HepG2 (cell line): ENCODE measurements around the gene HADH.

Experiments
- JARID2 ChIP-seq: sonication (generic); formaldehyde crosslinking; IDR thresholded peaks from 2 replicates; pipeline ENCODE4 v1.8.1; 2023; ENCODE audit warnings: missing genetic modification reagents, inconsistent platforms; ENCODE audit not compliant: insufficient replicate concordance
- KAT8 ChIP-seq: IDR thresholded peaks from 2 replicates; pipeline ENCODE4 v1.6.1; 2016; ENCODE audit warnings: missing genetic modification reagents, missing compliant biosample characterization
- PHF21A ChIP-seq: sonication (generic); formaldehyde crosslinking; IDR thresholded peaks from 2 replicates; pipeline ENCODE4 v1.5.0; 2020; ENCODE audit warnings: mild to moderate bottlenecking, missing genetic modification reagents
- SP1 ChIP-seq, 2 experiments: fragments of 450-650 bp in 1 of 2; sonication (generic) in 1 of 2; formaldehyde crosslinking in 1 of 2; IDR thresholded peaks; 2 replicates each; pipeline versions ENCODE4 v1.4.0 to v1.6.1; 2016 to 2020; ENCODE audit warnings: missing genetic modification reagents in 1 of 2
- SRF ChIP-seq: IDR thresholded peaks from 2 replicates; pipeline ENCODE4 v1.6.1; 2011; ENCODE audit warnings: mild to moderate bottlenecking, low read depth, low read length, moderate library complexity
- ZNF766 ChIP-seq: sonication (generic); formaldehyde crosslinking; IDR thresholded peaks from 2 replicates; pipeline ENCODE4 v1.5.0; 2020; ENCODE audit warnings: missing genetic modification reagents, borderline replicate concordance
- ZSCAN30 ChIP-seq: sonication (generic); formaldehyde crosslinking; IDR thresholded peaks from 2 replicates; pipeline ENCODE4 v1.5.0; 2020; ENCODE audit warnings: mild to moderate bottlenecking, missing genetic modification reagents
- TF ChIP-seq, protein P1 (sequence below): sonication (generic); formaldehyde crosslinking; IDR thresholded peaks from 2 replicates; pipeline ENCODE4 v1.5.0; 2020; ENCODE audit warnings: mild to moderate bottlenecking, missing genetic modification reagents, moderate library complexity
- TF ChIP-seq, protein P2 (sequence below): sonication (generic); formaldehyde crosslinking; IDR thresholded peaks from 2 replicates; pipeline ENCODE4 v1.4.0; 2020; ENCODE audit warnings: missing genetic modification reagents
- TF ChIP-seq, protein P3 (sequence below): sonication (generic); formaldehyde crosslinking; IDR thresholded peaks from 2 replicates; pipeline ENCODE4 v1.4.0; 2020; ENCODE audit warnings: missing genetic modification reagents

DNA sequence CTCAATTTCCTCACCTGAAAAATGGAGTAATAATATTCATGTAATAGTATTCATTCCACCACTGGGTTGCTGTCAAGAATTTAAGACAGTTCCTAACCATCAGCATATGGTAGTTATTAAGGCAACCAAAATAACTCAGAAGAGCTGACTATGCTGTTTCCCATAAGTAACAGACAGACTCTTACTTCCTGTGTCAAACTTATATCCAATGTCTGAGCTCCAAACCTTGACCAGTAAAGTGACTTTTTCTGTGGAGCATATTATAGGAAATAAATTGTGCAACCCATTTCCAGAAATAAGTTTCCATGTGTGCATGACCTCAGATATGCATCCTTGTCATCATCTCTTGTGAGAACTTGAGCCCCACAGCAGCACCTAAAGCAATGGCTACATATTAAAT is 78.8 kb downstream of the HADH start:
- TF ChIP-seq KAT8: no peak
- no peak for TF ChIP-seq ZNF766 (CRISPR knock-in tag)
- no peak for TF ChIP-seq SP1 (IDR thresholded peaks at IDR 0.05)
- no peak for TF ChIP-seq SP1 (CRISPR knock-in tag; IDR thresholded peaks at IDR 0.05)
- TF ChIP-seq, protein P1, sequence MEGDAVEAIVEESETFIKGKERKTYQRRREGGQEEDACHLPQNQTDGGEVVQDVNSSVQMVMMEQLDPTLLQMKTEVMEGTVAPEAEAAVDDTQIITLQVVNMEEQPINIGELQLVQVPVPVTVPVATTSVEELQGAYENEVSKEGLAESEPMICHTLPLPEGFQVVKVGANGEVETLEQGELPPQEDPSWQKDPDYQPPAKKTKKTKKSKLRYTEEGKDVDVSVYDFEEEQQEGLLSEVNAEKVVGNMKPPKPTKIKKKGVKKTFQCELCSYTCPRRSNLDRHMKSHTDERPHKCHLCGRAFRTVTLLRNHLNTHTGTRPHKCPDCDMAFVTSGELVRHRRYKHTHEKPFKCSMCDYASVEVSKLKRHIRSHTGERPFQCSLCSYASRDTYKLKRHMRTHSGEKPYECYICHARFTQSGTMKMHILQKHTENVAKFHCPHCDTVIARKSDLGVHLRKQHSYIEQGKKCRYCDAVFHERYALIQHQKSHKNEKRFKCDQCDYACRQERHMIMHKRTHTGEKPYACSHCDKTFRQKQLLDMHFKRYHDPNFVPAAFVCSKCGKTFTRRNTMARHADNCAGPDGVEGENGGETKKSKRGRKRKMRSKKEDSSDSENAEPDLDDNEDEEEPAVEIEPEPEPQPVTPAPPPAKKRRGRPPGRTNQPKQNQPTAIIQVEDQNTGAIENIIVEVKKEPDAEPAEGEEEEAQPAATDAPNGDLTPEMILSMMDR (CRISPR knock-in tag): no peak
- no peak for TF ChIP-seq ZSCAN30 (CRISPR knock-in tag)
- no peak for TF ChIP-seq PHF21A
- TF ChIP-seq, protein P2, sequence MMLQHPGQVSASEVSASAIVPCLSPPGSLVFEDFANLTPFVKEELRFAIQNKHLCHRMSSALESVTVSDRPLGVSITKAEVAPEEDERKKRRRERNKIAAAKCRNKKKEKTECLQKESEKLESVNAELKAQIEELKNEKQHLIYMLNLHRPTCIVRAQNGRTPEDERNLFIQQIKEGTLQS (CRISPR knock-in tag): no peak
- TF ChIP-seq, protein P3, sequence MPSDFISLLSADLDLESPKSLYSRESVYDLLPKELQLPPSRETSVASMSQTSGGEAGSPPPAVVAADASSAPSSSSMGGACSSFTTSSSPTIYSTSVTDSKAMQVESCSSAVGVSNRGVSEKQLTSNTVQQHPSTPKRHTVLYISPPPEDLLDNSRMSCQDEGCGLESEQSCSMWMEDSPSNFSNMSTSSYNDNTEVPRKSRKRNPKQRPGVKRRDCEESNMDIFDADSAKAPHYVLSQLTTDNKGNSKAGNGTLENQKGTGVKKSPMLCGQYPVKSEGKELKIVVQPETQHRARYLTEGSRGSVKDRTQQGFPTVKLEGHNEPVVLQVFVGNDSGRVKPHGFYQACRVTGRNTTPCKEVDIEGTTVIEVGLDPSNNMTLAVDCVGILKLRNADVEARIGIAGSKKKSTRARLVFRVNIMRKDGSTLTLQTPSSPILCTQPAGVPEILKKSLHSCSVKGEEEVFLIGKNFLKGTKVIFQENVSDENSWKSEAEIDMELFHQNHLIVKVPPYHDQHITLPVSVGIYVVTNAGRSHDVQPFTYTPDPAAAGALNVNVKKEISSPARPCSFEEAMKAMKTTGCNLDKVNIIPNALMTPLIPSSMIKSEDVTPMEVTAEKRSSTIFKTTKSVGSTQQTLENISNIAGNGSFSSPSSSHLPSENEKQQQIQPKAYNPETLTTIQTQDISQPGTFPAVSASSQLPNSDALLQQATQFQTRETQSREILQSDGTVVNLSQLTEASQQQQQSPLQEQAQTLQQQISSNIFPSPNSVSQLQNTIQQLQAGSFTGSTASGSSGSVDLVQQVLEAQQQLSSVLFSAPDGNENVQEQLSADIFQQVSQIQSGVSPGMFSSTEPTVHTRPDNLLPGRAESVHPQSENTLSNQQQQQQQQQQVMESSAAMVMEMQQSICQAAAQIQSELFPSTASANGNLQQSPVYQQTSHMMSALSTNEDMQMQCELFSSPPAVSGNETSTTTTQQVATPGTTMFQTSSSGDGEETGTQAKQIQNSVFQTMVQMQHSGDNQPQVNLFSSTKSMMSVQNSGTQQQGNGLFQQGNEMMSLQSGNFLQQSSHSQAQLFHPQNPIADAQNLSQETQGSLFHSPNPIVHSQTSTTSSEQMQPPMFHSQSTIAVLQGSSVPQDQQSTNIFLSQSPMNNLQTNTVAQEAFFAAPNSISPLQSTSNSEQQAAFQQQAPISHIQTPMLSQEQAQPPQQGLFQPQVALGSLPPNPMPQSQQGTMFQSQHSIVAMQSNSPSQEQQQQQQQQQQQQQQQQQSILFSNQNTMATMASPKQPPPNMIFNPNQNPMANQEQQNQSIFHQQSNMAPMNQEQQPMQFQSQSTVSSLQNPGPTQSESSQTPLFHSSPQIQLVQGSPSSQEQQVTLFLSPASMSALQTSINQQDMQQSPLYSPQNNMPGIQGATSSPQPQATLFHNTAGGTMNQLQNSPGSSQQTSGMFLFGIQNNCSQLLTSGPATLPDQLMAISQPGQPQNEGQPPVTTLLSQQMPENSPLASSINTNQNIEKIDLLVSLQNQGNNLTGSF: no peak
- TF ChIP-seq SRF: no peak
- no peak for TF ChIP-seq JARID2 (CRISPR knock-in tag)
